Astrocyte of the spinal cord (primary cell): ENCODE measurements around the gene PAIP2B.

Experiments
- DNase-seq: peaks from one replicate; pipeline ENCODE4 v3.0.0; 2011; ENCODE audit warnings: low read depth, low spot score
- H3K4me3 ChIP-seq: 2 replicates; pipeline ENCODE4 v1.5.1; 2011; ENCODE audit warnings: low read depth, mild to moderate bottlenecking, low read length, moderate library complexity
- CTCF ChIP-seq: IDR thresholded peaks from 2 replicates; pipeline ENCODE4 v1.5.1; 2012; ENCODE audit warnings: low read depth, mild to moderate bottlenecking, low read length, inconsistent platforms
- in situ Hi-C: cut with HindIII; loops from 2 replicates; pipeline ENCODE4 v1.10.0; 2017; ENCODE audit warnings: low sequenced_read_pairs

The PAIP2B gene

GRCh38 chr2:71174207-71174606 is 52.7 kb downstream of the PAIP2B start:
- H3K4me3 ChIP-seq: no peak overlapping the region
- in situ Hi-C loops: no loop called here
- no peak for DNase-seq
- TF ChIP-seq CTCF: no peak

- no peak overlapping the region for H3K4me3 ChIP-seq
- TF ChIP-seq CTCF: no peak
- in situ Hi-C loops: no loop called here
- no peak for DNase-seq
Observed at GRCh38 chr2:71173096-71173495, 53.8 kb downstream of the PAIP2B start.

- no peak overlapping the region for H3K4me3 ChIP-seq
- in situ Hi-C loops: no loop called here
- TF ChIP-seq CTCF: no peak
- DNase-seq: no peak
Observed at GRCh38 chr2:71166812-71167211, 60.1 kb downstream of the PAIP2B start.

GRCh38 chr2:71157124-71157793 is 69.6 kb downstream of the PAIP2B start:
- TF ChIP-seq CTCF: peak; percentile 75
- in situ Hi-C loops: no loop called here
- no peak overlapping the region for H3K4me3 ChIP-seq
- DNase-seq: peak; percentile 13

GRCh38 chr2:71156573-71156972 is 70.3 kb downstream of the PAIP2B start:
- DNase-seq: no peak
- no peak for TF ChIP-seq CTCF
- no peak overlapping the region for H3K4me3 ChIP-seq
- in situ Hi-C loops: no loop called here

- TF ChIP-seq CTCF: no peak
- no peak for DNase-seq
- no peak overlapping the region for H3K4me3 ChIP-seq
- in situ Hi-C loops: no loop called here
Observed at GRCh38 chr2:71155846-71156245, 71.1 kb downstream of the PAIP2B start.

- in situ Hi-C loops: no loop called here
- peak; percentile 19 for TF ChIP-seq CTCF
- no peak overlapping the region for H3K4me3 ChIP-seq
- no peak for DNase-seq
Observed at GRCh38 chr2:71154798-71155197, 72.1 kb downstream of the PAIP2B start.
